SK-N-SH treated with all-trans-retinoic acid at 6 μM for 48 hours (cell line): ENCODE results near the gene TMOD4.

ENCODE experiments used
- ATAC-seq: fragments of 200-7000 bp; cut with Tn5 transposase; 3 replicates; pipeline ENCODE4 v1.9.1; 2020; ENCODE audit warnings: mild to moderate bottlenecking, moderate library complexity
- ARNTL ChIP-seq: fragments of 450-650 bp; formaldehyde crosslinking; IDR thresholded peaks from 2 replicates; pipeline ENCODE4 v1.5.0; 2020; ENCODE audit warnings: low read depth, mild to moderate bottlenecking, moderate library complexity, borderline replicate concordance
- BACH2 ChIP-seq: fragments of 250-450 bp; sonication (Bioruptor Pico); IDR thresholded peaks from 2 replicates; pipeline ENCODE4 v1.9.0; 2021; ENCODE audit warnings: mild to moderate bottlenecking, borderline replicate concordance
- CREB5 ChIP-seq: fragments of 250-450 bp; sonication (Bioruptor Pico); IDR thresholded peaks from 2 replicates; pipeline ENCODE4 v1.5.1; 2020; ENCODE audit warnings: low read depth, mild to moderate bottlenecking, moderate library complexity
- ESRRG ChIP-seq: fragments of 250-450 bp; sonication (Bioruptor Pico); IDR thresholded peaks from 2 replicates; pipeline ENCODE4 v1.6.1; 2021; ENCODE audit warnings: mild to moderate bottlenecking
- ISL1 ChIP-seq: fragments of 250-450 bp; sonication (Bioruptor Pico); IDR thresholded peaks from 2 replicates; pipeline ENCODE4 v2.1.2; 2022; ENCODE audit warnings: mild to moderate bottlenecking, moderate library complexity
- PATZ1 ChIP-seq: fragments of 250-450 bp; sonication (Bioruptor Pico); IDR thresholded peaks from 2 replicates; pipeline ENCODE4 v1.8.0; 2020; ENCODE audit warnings: mild to moderate bottlenecking, moderate library complexity, borderline replicate concordance
- PPARA ChIP-seq: fragments of 250-450 bp; sonication (Bioruptor Pico); IDR thresholded peaks from 2 replicates; pipeline ENCODE4 v1.5.0; 2020; ENCODE audit warnings: mild to moderate bottlenecking, borderline replicate concordance
- RARB ChIP-seq: fragments of 250-450 bp; sonication (Bioruptor Pico); IDR thresholded peaks from 2 replicates; pipeline ENCODE4 v1.8.0; 2021; ENCODE audit warnings: mild to moderate bottlenecking, moderate library complexity
- SNAI2 ChIP-seq: fragments of 250-450 bp; sonication (Bioruptor Pico); IDR thresholded peaks from 2 replicates; pipeline ENCODE4 v1.5.0; 2020; ENCODE audit warnings: mild to moderate bottlenecking, moderate library complexity
- TCF4 ChIP-seq: fragments of 250-450 bp; sonication (Bioruptor Pico); IDR thresholded peaks from 2 replicates; pipeline ENCODE4 v1.8.0; 2021; ENCODE audit warnings: mild to moderate bottlenecking, moderate library complexity, borderline replicate concordance
- TOX ChIP-seq: fragments of 250-450 bp; sonication (Bioruptor Pico); IDR thresholded peaks from 2 replicates; pipeline ENCODE4 v1.8.0; 2021; ENCODE audit warnings: mild to moderate bottlenecking, moderate library complexity, borderline replicate concordance
- TSHZ2 ChIP-seq: fragments of 250-450 bp; sonication (Bioruptor Pico); IDR thresholded peaks from 2 replicates; pipeline ENCODE4 v1.5.0; 2020; ENCODE audit warnings: mild to moderate bottlenecking, moderate library complexity
- ZC3H10 ChIP-seq: fragments of 250-450 bp; sonication (Bioruptor Pico); IDR thresholded peaks from 2 replicates; pipeline ENCODE4 v1.5.1; 2021; ENCODE audit warnings: mild to moderate bottlenecking, moderate library complexity
- ZFP30 ChIP-seq: fragments of 450-650 bp; formaldehyde crosslinking; IDR thresholded peaks from 2 replicates; pipeline ENCODE4 v1.5.0; 2022; ENCODE audit warnings: mild to moderate bottlenecking, moderate library complexity
- ZNF70 ChIP-seq: fragments of 450-650 bp; formaldehyde crosslinking; IDR thresholded peaks from 2 replicates; pipeline ENCODE4 v1.5.0; 2020; ENCODE audit warnings: mild to moderate bottlenecking, moderate library complexity
- ZNF8 ChIP-seq: fragments of 450-650 bp; formaldehyde crosslinking; IDR thresholded peaks from 2 replicates; pipeline ENCODE4 v1.5.0; 2020; ENCODE audit warnings: mild to moderate bottlenecking, moderate library complexity
- TF ChIP-seq, protein P1 (sequence below): fragments of 250-450 bp; sonication (Bioruptor Pico); IDR thresholded peaks from 2 replicates; pipeline ENCODE4 v1.5.1; 2021; ENCODE audit warnings: mild to moderate bottlenecking, moderate library complexity
- TF ChIP-seq, protein P2 (sequence below): fragments of 250-450 bp; sonication (Bioruptor Pico); IDR thresholded peaks from 2 replicates; pipeline ENCODE4 v1.8.0; 2021; ENCODE audit warnings: low read depth, mild to moderate bottlenecking, moderate library complexity, borderline replicate concordance

Gene TMOD4

DNA sequence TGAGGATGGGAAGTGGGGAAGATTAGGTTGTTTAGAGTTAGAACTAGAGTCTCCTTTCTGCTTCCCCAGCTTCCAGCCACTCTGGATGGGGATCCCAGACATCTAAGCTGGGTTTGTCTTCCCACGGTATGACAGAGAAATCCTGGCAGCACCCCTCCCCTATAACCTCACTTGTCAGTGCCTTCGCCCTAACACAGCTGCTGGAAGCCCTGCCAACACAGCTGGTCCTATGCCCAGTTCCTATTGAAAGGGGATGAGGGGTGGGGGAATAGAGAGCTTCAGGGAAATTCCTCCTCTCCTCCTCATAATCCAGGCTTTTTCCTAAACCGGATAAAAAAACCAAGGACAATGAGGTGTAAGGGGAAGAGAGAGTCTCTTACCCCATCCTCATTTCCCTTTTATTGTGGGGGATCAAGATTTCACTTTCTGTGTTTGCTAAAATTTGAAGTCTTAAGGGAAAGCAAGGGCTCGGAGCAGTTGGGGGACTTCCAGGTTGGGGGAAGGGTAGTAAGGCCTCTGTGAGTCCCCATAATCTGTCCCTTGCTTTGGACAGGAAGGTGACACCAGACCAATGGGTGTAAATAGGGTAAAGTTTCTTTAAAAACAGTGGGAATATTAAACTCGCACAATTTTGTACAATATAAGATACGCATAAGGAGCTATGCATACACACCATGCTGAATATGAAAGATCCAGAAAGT is 590 bp downstream of the TMOD4 start:
- TF ChIP-seq ARNTL (CRISPR knock-in tag), result no peak
- TF ChIP-seq ZNF8 (CRISPR knock-in tag), result no peak
- no peak for TF ChIP-seq TCF4 (CRISPR knock-in tag)
- TF ChIP-seq, protein P1, sequence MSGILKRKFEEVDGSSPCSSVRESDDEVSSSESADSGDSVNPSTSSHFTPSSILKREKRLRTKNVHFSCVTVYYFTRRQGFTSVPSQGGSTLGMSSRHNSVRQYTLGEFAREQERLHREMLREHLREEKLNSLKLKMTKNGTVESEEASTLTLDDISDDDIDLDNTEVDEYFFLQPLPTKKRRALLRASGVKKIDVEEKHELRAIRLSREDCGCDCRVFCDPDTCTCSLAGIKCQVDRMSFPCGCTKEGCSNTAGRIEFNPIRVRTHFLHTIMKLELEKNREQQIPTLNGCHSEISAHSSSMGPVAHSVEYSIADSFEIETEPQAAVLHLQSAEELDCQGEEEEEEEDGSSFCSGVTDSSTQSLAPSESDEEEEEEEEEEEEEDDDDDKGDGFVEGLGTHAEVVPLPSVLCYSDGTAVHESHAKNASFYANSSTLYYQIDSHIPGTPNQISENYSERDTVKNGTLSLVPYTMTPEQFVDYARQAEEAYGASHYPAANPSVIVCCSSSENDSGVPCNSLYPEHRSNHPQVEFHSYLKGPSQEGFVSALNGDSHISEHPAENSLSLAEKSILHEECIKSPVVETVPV, result no peak
- TF ChIP-seq, protein P2, sequence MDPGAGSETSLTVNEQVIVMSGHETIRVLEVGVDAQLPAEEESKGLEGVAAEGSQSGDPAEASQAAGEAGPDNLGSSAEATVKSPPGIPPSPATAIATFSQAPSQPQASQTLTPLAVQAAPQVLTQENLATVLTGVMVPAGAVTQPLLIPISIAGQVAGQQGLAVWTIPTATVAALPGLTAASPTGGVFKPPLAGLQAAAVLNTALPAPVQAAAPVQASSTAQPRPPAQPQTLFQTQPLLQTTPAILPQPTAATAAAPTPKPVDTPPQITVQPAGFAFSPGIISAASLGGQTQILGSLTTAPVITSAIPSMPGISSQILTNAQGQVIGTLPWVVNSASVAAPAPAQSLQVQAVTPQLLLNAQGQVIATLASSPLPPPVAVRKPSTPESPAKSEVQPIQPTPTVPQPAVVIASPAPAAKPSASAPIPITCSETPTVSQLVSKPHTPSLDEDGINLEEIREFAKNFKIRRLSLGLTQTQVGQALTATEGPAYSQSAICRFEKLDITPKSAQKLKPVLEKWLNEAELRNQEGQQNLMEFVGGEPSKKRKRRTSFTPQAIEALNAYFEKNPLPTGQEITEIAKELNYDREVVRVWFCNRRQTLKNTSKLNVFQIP (CRISPR knock-in tag), result no peak
- TF ChIP-seq ESRRG (CRISPR knock-in tag), result no peak
- no peak for TF ChIP-seq CREB5 (CRISPR knock-in tag)
- TF ChIP-seq PATZ1 (CRISPR knock-in tag), result no peak
- no peak for TF ChIP-seq ISL1 (CRISPR knock-in tag)
- TF ChIP-seq BACH2 (CRISPR knock-in tag), result no peak
- no peak for TF ChIP-seq ZFP30 (CRISPR knock-in tag)
- TF ChIP-seq TSHZ2, result no peak
- no peak for TF ChIP-seq ZNF70 (CRISPR knock-in tag)
- no peak for TF ChIP-seq TOX (CRISPR knock-in tag)
- TF ChIP-seq SNAI2, result no peak
- no peak for TF ChIP-seq PPARA (CRISPR knock-in tag)
- no peak for TF ChIP-seq ZC3H10 (CRISPR knock-in tag)
- TF ChIP-seq RARB (CRISPR knock-in tag), result no peak
- ATAC-seq, result no peak

GRCh38 chr1:151171190-151171589 is 4.6 kb downstream of the TMOD4 start:
- ATAC-seq, result no peak
- TF ChIP-seq TCF4 (CRISPR knock-in tag), result no peak
- TF ChIP-seq, protein P2 (CRISPR knock-in tag), result no peak

GRCh38 chr1:151167116-151167515 is 8.7 kb downstream of the TMOD4 start:
- ATAC-seq, result no peak
- TF ChIP-seq ZFP30 (CRISPR knock-in tag) (no peak), ZNF8 (CRISPR knock-in tag) (no peak), PPARA (CRISPR knock-in tag) (no peak), TCF4 (CRISPR knock-in tag) (no peak), ESRRG (CRISPR knock-in tag) (no peak), CREB5 (CRISPR knock-in tag) (no peak)
- TF ChIP-seq, protein P2 (CRISPR knock-in tag), result no peak
- TF ChIP-seq, protein P1, result no peak
